ENCODE data around the gene KRT73. TPM values are rescaled to one million over a fixed set of nuclear protein-coding genes. Genes with fewer than 3 reads are reported as not detected.

Gene KRT73
- total and polyA plus RNA-seq, 3 donors from 2014 or later, result 0.16 TPM; not detected in 2

GRCh38 chr12:52608826-52609630, 9.3 kb downstream of the KRT73 start:
- Histone ChIP-seq H3K27ac (no peak overlapping the region), H3K4me1 (no peaks in the 10 kb centered on the region), H3K27me3 (no peaks in the 10 kb centered on the region), H3K4me3 (no peak overlapping the region), H3K36me3 (ENCODE audit: low read depth, missing control alignments) (no peaks in the 10 kb centered on the region), H3K9me3 (no peaks in the 10 kb centered on the region)
- WGBS, 2 donors, result 84 to 88% methylated on average over 8 of the region's 8 CpGs
- DNase-seq, result no peak
- no peak for TF ChIP-seq POLR2A (IDR thresholded peaks at IDR 0.05)
- no peak for TF ChIP-seq CTCF (IDR thresholded peaks at IDR 0.05)
- intact Hi-C loops (cut with DNase I; ENCODE audit: low total_unique reads), result no loop called here

GRCh38 chr12:52608161-52608560, 10.2 kb downstream of the KRT73 start:
- Histone ChIP-seq H3K9me3 (no peaks in the 10 kb centered on the region), H3K4me1 (no peaks in the 10 kb centered on the region), H3K36me3 (ENCODE audit: low read depth, missing control alignments) (no peaks in the 10 kb centered on the region), H3K27ac (no peak overlapping the region), H3K4me3 (no peak overlapping the region), H3K27me3 (no peaks in the 10 kb centered on the region)
- WGBS, 2 donors, result 79 to 89% methylated on average over 2 to 6 of the region's 6 CpGs
- no peak for TF ChIP-seq CTCF (IDR thresholded peaks at IDR 0.05)
- no peak for TF ChIP-seq POLR2A (IDR thresholded peaks at IDR 0.05)
- intact Hi-C loops (cut with DNase I; ENCODE audit: low total_unique reads), result no loop called here
- no peak for DNase-seq

GRCh38 chr12:52607314-52607713, 11.0 kb downstream of the KRT73 start:
- Histone ChIP-seq H3K4me3 (no peak overlapping the region), H3K9me3 (no peaks in the 10 kb centered on the region), H3K4me1 (no peaks in the 10 kb centered on the region), H3K27me3 (no peaks in the 10 kb centered on the region), H3K36me3 (ENCODE audit: low read depth, missing control alignments) (no peaks in the 10 kb centered on the region), H3K27ac (no peak overlapping the region)
- TF ChIP-seq CTCF (IDR thresholded peaks at IDR 0.05), result no peak
- 71% methylated on average over 1 of the region's 1 CpG; no CpG with 5 or more reads in 1 of the 2 donors for WGBS, 2 donors
- intact Hi-C loops (cut with DNase I; ENCODE audit: low total_unique reads), result no loop called here
- no peak for DNase-seq

GRCh38 chr12:52606581-52607218, 11.7 kb downstream of the KRT73 start:
- intact Hi-C loops (cut with DNase I; ENCODE audit: low total_unique reads), result no loop called here
- Histone ChIP-seq H3K27ac (no peak overlapping the region), H3K36me3 (ENCODE audit: low read depth, missing control alignments) (no peaks in the 10 kb centered on the region), H3K27me3 (no peaks in the 10 kb centered on the region), H3K4me3 (no peak overlapping the region), H3K9me3 (no peaks in the 10 kb centered on the region), H3K4me1 (no peaks in the 10 kb centered on the region)
- WGBS, 2 donors, result 91 to 92% methylated on average over 7 of the region's 7 CpGs
- no peak for DNase-seq
- TF ChIP-seq CTCF (IDR thresholded peaks at IDR 0.05), result no peak
- no peak for TF ChIP-seq POLR2A (IDR thresholded peaks at IDR 0.05)
